Sigmoid colon (tissue), 4 donors: ENCODE measurements around the gene NTN1.

Source experiments
- CTCF ChIP-seq, 4 experiments: fragments of 450-650 bp in 3 of 4; fragments of 200-600 bp in 1 of 4; IDR thresholded peaks; one replicate each; pipeline ENCODE4 v1.5.1; 2016 to 2019; ENCODE audit warnings: antibody characterized with exemption in 4 of 4, mild to moderate bottlenecking in 3 of 4, moderate library complexity in 2 of 4
- EP300 ChIP-seq, 4 donors: sonication (generic); formaldehyde crosslinking; IDR thresholded peaks; one replicate each; pipeline ENCODE4 v1.6.1; 2017; ENCODE audit warnings: antibody characterized with exemption in 4 of 4
- POLR2A ChIP-seq, 2 donors: fragments of 450-650 bp; IDR thresholded peaks; one replicate each; pipeline ENCODE4 v1.6.1; 2016; ENCODE audit warnings: antibody characterized with exemption in 2 of 2, mild to moderate bottlenecking in 2 of 2, moderate library complexity in 2 of 2
- POLR2AphosphoS5 ChIP-seq, 4 donors: sonication (generic); formaldehyde crosslinking; IDR thresholded peaks; one replicate each; pipeline ENCODE4 v1.6.1; 2017; ENCODE audit warnings: antibody characterized with exemption in 4 of 4

- no peak for TF ChIP-seq CTCF (IDR thresholded peaks at IDR 0.05)
- no peak for TF ChIP-seq POLR2AphosphoS5 (IDR thresholded peaks at IDR 0.05)
- TF ChIP-seq POLR2A (IDR thresholded peaks at IDR 0.05): no peak
- TF ChIP-seq EP300 (IDR thresholded peaks at IDR 0.05): no peak
Observed at GRCh38 chr17:9009096-9009495, 12.2 kb upstream of the NTN1 start.
